Heart left ventricle (tissue), 16 donors: ENCODE data around the gene ZNF740. TPM values are rescaled to one million over a fixed set of nuclear protein-coding genes. Genes with fewer than 3 reads are reported as not detected.

Source experiments
- ATAC-seq, 4 donors: fragments of 200-7000 bp; cut with Tn5 transposase; one replicate each; pipeline ENCODE4 v1.9.1; 2020 to 2022; ENCODE audit warnings: moderate library complexity in 4 of 4, mild to moderate bottlenecking in 3 of 4, moderate number of reproducible peaks in 1 of 4
- DNase-seq, 5 donors: peaks; one replicate each; pipeline ENCODE4 v3.0.0-alpha.2; 2020
- H3K27ac ChIP-seq, 12 donors: fragments of 200-600 bp; sonication (generic) in 4 of 12; one replicate each; pipeline versions ENCODE4 v1.5.0 to v1.8.0; 2016 to 2022; ENCODE audit warnings: mild to moderate bottlenecking in 2 of 12
- H3K27me3 ChIP-seq, 9 donors: fragments of 200-600 bp; sonication (generic) in 2 of 9; one replicate each; pipeline versions ENCODE4 v1.5.1 to v1.8.0; 2016 to 2022; ENCODE audit warnings: mild to moderate bottlenecking in 3 of 9
- H3K36me3 ChIP-seq, 9 donors: fragments of 200-600 bp; sonication (generic) in 2 of 9; one replicate each; pipeline versions ENCODE4 v1.5.0 to v1.8.0; 2018 to 2022; ENCODE audit warnings: mild to moderate bottlenecking in 2 of 9
- H3K4me1 ChIP-seq, 12 donors: fragments of 200-600 bp; sonication (generic) in 4 of 12; one replicate each; pipeline versions ENCODE4 v1.5.0 to v1.8.0; 2016 to 2022; ENCODE audit warnings: mild to moderate bottlenecking in 3 of 12
- H3K4me3 ChIP-seq, 12 donors: fragments of 200-600 bp; sonication (generic) in 4 of 12; one replicate each; pipeline versions ENCODE4 v1.5.0 to v1.8.0; 2017 to 2022; ENCODE audit warnings: mild to moderate bottlenecking in 9 of 12, moderate library complexity in 4 of 12
- H3K9me3 ChIP-seq, 12 donors: fragments of 200-600 bp; sonication (generic) in 4 of 12; one replicate each; pipeline versions ENCODE4 v1.5.0 to v1.8.0; 2016 to 2022; ENCODE audit warnings: mild to moderate bottlenecking in 1 of 12
- CTCF ChIP-seq, 12 donors: fragments of 200-600 bp; sonication (generic) in 4 of 12; IDR thresholded peaks; one replicate each; pipeline versions ENCODE4 v1.5.0 to v1.8.0; 2018 to 2022; ENCODE audit warnings: antibody characterized with exemption in 12 of 12, mild to moderate bottlenecking in 5 of 12
- POLR2A ChIP-seq, 2 donors: fragments of 450-650 bp; IDR thresholded peaks; one replicate each; pipeline ENCODE4 v1.6.1; 2017; ENCODE audit warnings: antibody characterized with exemption in 2 of 2, mild to moderate bottlenecking in 2 of 2, moderate library complexity in 2 of 2
- WGBS, 4 donors: extraction: QIAGEN DNeasy Blood & Tissue Kit in 2 of 4; methylation state at CpG; one replicate each; pipeline versions ENCODE4 v1.1.5 to v1.1.7; 2013 to 2018; 5-methylcytosine and 5-hydroxymethylcytosine counted together
- intact Hi-C, 10 donors: fragments of 100-400 bp; cut with DNase I; formaldehyde crosslinking; loops; one replicate each; pipeline versions ENCODE4 v1.11.1 to v1.14.2; 2022
- polyA plus RNA-seq, 2 donors: library from polyadenylated mRNA; stranded (reverse); fragments of 200-250 nt; gene quantifications; one replicate each; pipeline ENCODE4 v1.2.3, GENCODE V29; 2013
- total RNA-seq, 9 donors: library from RNA; depleted of rRNA in 2 of 9; stranded (reverse); fragments of >200 nt in 2 of 9; fragmentation: NEBNext Ultra II Directional in 3 of 9; extraction: Animal tissue kit (Norgen Biotek cat#: 25700) in 3 of 9; gene quantifications; one replicate each; pipeline versions ENCODE4 v1.1.0 to v1.2.4, GENCODE V29; 2016 to 2023
- donor health status: ischemic (EF 13 %, LVEDD 7.1; RV severe dilation, severe dysfunction).
- donor health status: healthy with polysubstance abuse.
- donor health status: DM: no; HTN: yes; CAD: no.
- donor health status: DM: no; HTN: no; CAD: no.
- donor health status: ischemic (EF 25% LVEDD 6.9; RV normal size, moderate dysfunction).
- donor health status: ischemic (EF 25% LVEDD 5.7; RV mildly dilated, moderate dysfunction).
- donor health status: healthy.
- donor health status: DM: yes; HTN: yes; CAD: no.
- donor health status: ischemic (EF 35%, LVEDD 5.7; RV mildly dilated, moderate dysfunction).
- donor health status: nonischemic (EF 11% LVEDD 7.7; RV severe dilation, severe dysfunction).
- donor health status: DM: yes; HTN: yes; CAD: no.
- donor health status: PGD.
- donor health status: ischemic (EF 29% LVEDD 5.4; RV normal size, mild dysfunction).
- donor health status: nonischemic (EF 23%, LVEDD 6.1; RV moderate dilation, normal function).

ZNF740 gene
- total and polyA plus RNA-seq, 11 donors: 4.8 to 27.4 (median 17.6) TPM

- no peak for DNase-seq
- WGBS, 4 donors: 75 to 77% (median 75%) methylated on average over 11 of the region's 11 CpGs
- Histone ChIP-seq H3K27ac (no peak overlapping the region), H3K9me3 (no peaks in the 10 kb centered on the region), H3K36me3 (no peaks in the 10 kb centered on the region), H3K4me1 (no peaks in the 10 kb centered on the region), H3K27me3 (no peaks in the 10 kb centered on the region), H3K4me3 (no peak overlapping the region)
- TF ChIP-seq POLR2A (IDR thresholded peaks at IDR 0.05): no peak
- TF ChIP-seq CTCF (IDR thresholded peaks at IDR 0.05): no peak
- intact Hi-C loops: no loop called here
- ATAC-seq: peak in 1 of 4 donors; percentile 27
These were observed 61.3 kb downstream of the ZNF740 start for GRCh38 chr12:53241623-53242412.

GRCh38 chr12:53244337-53244736 is 63.8 kb downstream of the ZNF740 start:
- WGBS, 4 donors: 30 to 37% (median 34%) methylated on average over 1 of the region's 1 CpG
- H3K4me1 ChIP-seq: no peaks in the 10 kb centered on the region
- H3K27me3 ChIP-seq: no peaks in the 10 kb centered on the region
- ATAC-seq (peak; percentile 73 to 87 (median 83)), DNase-seq (no peak)
- intact Hi-C loops: no loop called here
- no peak for TF ChIP-seq CTCF (IDR thresholded peaks at IDR 0.05)
- no peak for TF ChIP-seq POLR2A (IDR thresholded peaks at IDR 0.05)
- no peaks in the 10 kb centered on the region for H3K9me3 ChIP-seq
- H3K4me3 ChIP-seq: no peak overlapping the region
- no peaks in the 10 kb centered on the region for H3K36me3 ChIP-seq
- H3K27ac ChIP-seq: peak overlapping the region in 1 of 12 donors; percentile 32

Other genes with a start within 250 kb of the ZNF740 start
- 10 to 100 TPM in 3 of 9 donors, 1 to 10 TPM in 6; 3.4 to 88.2 (median 6.9) TPM for gene KRT18, start 231.6 kb upstream of the ZNF740 start, total RNA-seq
- 1 to 10 TPM; 6.1 to 8.7 TPM for gene KRT18, start 231.6 kb upstream of the ZNF740 start, polyA plus RNA-seq
- gene EIF4B, start 174.3 kb upstream of the ZNF740 start, total RNA-seq: 100 to 1,000 TPM; 307 to 481 (median 348) TPM
- gene EIF4B, start 174.3 kb upstream of the ZNF740 start, polyA plus RNA-seq: 100 to 1,000 TPM in 1 of 2 donors, 10 to 100 TPM in 1; 52.0 to 172 TPM
- gene TNS2, start 130.7 kb upstream of the ZNF740 start, total RNA-seq: 100 to 1,000 TPM in 3 of 9 donors, 10 to 100 TPM in 6; 56.0 to 193 (median 88.4) TPM
- gene TNS2, start 130.7 kb upstream of the ZNF740 start, polyA plus RNA-seq: 100 to 1,000 TPM in 1 of 2 donors, 10 to 100 TPM in 1; 58.7 to 133 TPM
- 10 to 100 TPM; 42.9 to 72.6 (median 48.5) TPM for gene SPRYD3, start 101.3 kb upstream of the ZNF740 start, total RNA-seq
- gene SPRYD3, start 101.3 kb upstream of the ZNF740 start, polyA plus RNA-seq: 10 to 100 TPM; 26.0 to 94.7 TPM
- gene IGFBP6, start 83.1 kb upstream of the ZNF740 start, total RNA-seq: 100 to 1,000 TPM in 3 of 9 donors, 10 to 100 TPM in 6; 18.3 to 132 (median 42.6) TPM
- gene IGFBP6, start 83.1 kb upstream of the ZNF740 start, polyA plus RNA-seq: 10 to 100 TPM; 28.8 to 81.6 TPM
- gene SOAT2, start 77.2 kb upstream of the ZNF740 start, total RNA-seq: under 1 TPM in 2 of 9 donors, not detected in 7; 0.20 to 0.27 TPM
- gene SOAT2, start 77.2 kb upstream of the ZNF740 start, polyA plus RNA-seq: not detected
- 10 to 100 TPM in 4 of 9 donors, 1 to 10 TPM in 5; 4.3 to 14.8 (median 8.2) TPM for gene CSAD, start 203 bp downstream of the ZNF740 start, total RNA-seq
- 10 to 100 TPM in 1 of 2 donors, 1 to 10 TPM in 1; 4.6 to 26.5 TPM for gene CSAD, start 203 bp downstream of the ZNF740 start, polyA plus RNA-seq
- gene ITGB7, start 26.5 kb downstream of the ZNF740 start, total RNA-seq: 10 to 100 TPM in 1 of 9 donors, 1 to 10 TPM in 5, under 1 TPM in 3; 0.12 to 11.6 (median 1.4) TPM
- gene ITGB7, start 26.5 kb downstream of the ZNF740 start, polyA plus RNA-seq: under 1 TPM; 0.50 to 0.75 TPM
- 10 to 100 TPM in 7 of 9 donors, 1 to 10 TPM in 2; 6.4 to 22.5 (median 16.0) TPM for gene RARG, start 51.5 kb downstream of the ZNF740 start, total RNA-seq
- 10 to 100 TPM in 1 of 2 donors, 1 to 10 TPM in 1; 7.4 to 10.2 TPM for gene RARG, start 51.5 kb downstream of the ZNF740 start, polyA plus RNA-seq
- 1 to 10 TPM in 2 of 9 donors, under 1 TPM in 7; 0.06 to 6.1 (median 0.43) TPM for gene ESPL1, start 87.6 kb downstream of the ZNF740 start, total RNA-seq
- gene ESPL1, start 87.6 kb downstream of the ZNF740 start, polyA plus RNA-seq: under 1 TPM; 0.15 to 0.18 TPM
- 100 to 1,000 TPM; 289 to 380 (median 358) TPM for gene PFDN5, start 114.8 kb downstream of the ZNF740 start, total RNA-seq
- 100 to 1,000 TPM; 529 to 979 TPM for gene PFDN5, start 114.8 kb downstream of the ZNF740 start, polyA plus RNA-seq
- 10 to 100 TPM; 32.1 to 37.0 (median 35.0) TPM for gene MYG1, start 119.0 kb downstream of the ZNF740 start, total RNA-seq
- gene MYG1, start 119.0 kb downstream of the ZNF740 start, polyA plus RNA-seq: 10 to 100 TPM; 45.5 to 58.6 TPM
- gene AAAS, start 140.9 kb downstream of the ZNF740 start, total RNA-seq: 10 to 100 TPM; 26.7 to 44.5 (median 37.1) TPM
- 10 to 100 TPM; 32.5 to 32.6 TPM for gene AAAS, start 140.9 kb downstream of the ZNF740 start, polyA plus RNA-seq
- not detected for gene SP7, start 155.6 kb downstream of the ZNF740 start, total RNA-seq
- gene SP7, start 155.6 kb downstream of the ZNF740 start, polyA plus RNA-seq: not detected
- gene SP1, start 199.5 kb downstream of the ZNF740 start, total RNA-seq: 10 to 100 TPM; 22.9 to 48.8 (median 34.7) TPM
- 10 to 100 TPM in 1 of 2 donors, 1 to 10 TPM in 1; 7.9 to 13.8 TPM for gene SP1, start 199.5 kb downstream of the ZNF740 start, polyA plus RNA-seq
- gene AMHR2, start 243.1 kb downstream of the ZNF740 start, total RNA-seq: 1 to 10 TPM in 2 of 9 donors, under 1 TPM in 2, not detected in 5; 0.30 to 2.2 (median 0.78) TPM
- under 1 TPM in 1 of 2 donors, not detected in 1; 0.57 TPM for gene AMHR2, start 243.1 kb downstream of the ZNF740 start, polyA plus RNA-seq